ENCODE data around the gene TMED1. TPM values are rescaled to one million over a fixed set of nuclear protein-coding genes. Genes with fewer than 3 reads are reported as not detected.

The TMED1 gene
- total and polyA plus RNA-seq, 9 of the 15 experiments (the other 6 are each of a cell fraction or from before 2014, with no cell fraction given): 0.86 to 30.2 (median 23.5) TPM

DNA sequence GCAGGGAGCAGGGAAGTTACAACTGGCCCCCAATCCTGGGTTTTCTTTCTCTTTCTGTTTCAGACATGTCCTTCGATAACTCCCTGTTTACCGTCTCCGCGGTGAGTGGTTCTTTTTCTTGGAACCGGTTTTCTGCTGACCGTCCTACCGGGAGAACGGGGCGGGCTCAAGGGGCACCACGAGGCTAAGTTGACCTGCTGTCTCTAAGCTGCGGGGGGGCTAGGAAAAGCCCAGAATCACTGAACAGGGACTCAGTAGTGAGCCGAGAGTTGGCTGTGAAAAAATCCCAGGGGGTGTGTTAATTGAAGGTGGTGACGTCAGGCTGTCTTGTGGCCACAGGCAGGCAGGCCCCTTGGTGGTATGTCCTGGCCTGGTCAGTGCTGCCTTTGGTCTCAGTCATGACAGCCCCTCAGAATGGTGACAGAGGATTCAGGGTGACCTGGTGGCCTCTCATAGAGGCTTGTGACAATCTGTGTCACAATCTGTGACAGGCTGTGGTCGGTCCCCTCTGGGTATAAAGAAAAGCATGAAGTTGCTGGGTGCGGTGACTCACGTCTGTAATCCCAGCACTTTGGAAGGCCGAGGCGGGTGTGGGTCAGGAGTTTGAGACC is 27.2 kb upstream of the TMED1 start (continued):
- peak; percentile 23; the same call in 1 of the 2 replicates for TF ChIP-seq MYC (IDR thresholded peaks at IDR 0.05; ENCODE audit: low read depth, low read length)
- no peak for TF ChIP-seq MYC (CRISPR knock-in tag; IDR thresholded peaks at IDR 0.05; ENCODE audit: borderline replicate concordance, low read depth)
- no peak for TF ChIP-seq NR2C2 (CRISPR knock-in tag; IDR thresholded peaks at IDR 0.05)
- peak; percentile 72 for TF ChIP-seq NR2C2 (tag; IDR thresholded peaks at IDR 0.05)
- TF ChIP-seq, protein P1, sequence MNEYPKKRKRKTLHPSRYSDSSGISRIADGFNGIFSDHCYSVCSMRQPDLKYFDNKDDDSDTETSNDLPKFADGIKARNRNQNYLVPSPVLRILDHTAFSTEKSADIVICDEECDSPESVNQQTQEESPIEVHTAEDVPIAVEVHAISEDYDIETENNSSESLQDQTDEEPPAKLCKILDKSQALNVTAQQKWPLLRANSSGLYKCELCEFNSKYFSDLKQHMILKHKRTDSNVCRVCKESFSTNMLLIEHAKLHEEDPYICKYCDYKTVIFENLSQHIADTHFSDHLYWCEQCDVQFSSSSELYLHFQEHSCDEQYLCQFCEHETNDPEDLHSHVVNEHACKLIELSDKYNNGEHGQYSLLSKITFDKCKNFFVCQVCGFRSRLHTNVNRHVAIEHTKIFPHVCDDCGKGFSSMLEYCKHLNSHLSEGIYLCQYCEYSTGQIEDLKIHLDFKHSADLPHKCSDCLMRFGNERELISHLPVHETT (CRISPR knock-in tag; conservative IDR thresholded peaks at IDR 0.05 in 1 of 2, IDR thresholded peaks at IDR 0.05 in 1 of 2): peak in 1 of 2 experiments; percentile 47; a peak in 1 of 4 replicates
- TF ChIP-seq NBN (IDR thresholded peaks at IDR 0.05; ENCODE audit: low read depth): peak; percentile 61; the same call in 1 of the 2 replicates
- peak; percentile 57; the same call in 1 of the 2 replicates for TF ChIP-seq EP400 (IDR thresholded peaks at IDR 0.05)
- TF ChIP-seq PRDM10 (IDR thresholded peaks at IDR 0.05; ENCODE audit: partially characterized antibody): no peak
- TF ChIP-seq TAF7 (tag; IDR thresholded peaks at IDR 0.05): no peak
- TF ChIP-seq, protein P2, sequence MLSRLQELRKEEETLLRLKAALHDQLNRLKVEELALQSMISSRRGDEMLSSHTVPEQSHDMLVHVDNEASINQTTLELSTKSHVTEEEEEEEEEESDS (CRISPR knock-in tag; IDR thresholded peaks at IDR 0.05): no peak
- no peak for TF ChIP-seq ARNT (IDR thresholded peaks at IDR 0.05)
- TF ChIP-seq ZC3H8 (IDR thresholded peaks at IDR 0.05): no peak
- peak; percentile 33 for TF ChIP-seq ESRRA (IDR thresholded peaks at IDR 0.05; ENCODE audit: borderline replicate concordance, low read depth)
- peak in 1 of 2 experiments; percentile 43; a peak in 1 of 4 replicates for TF ChIP-seq MAZ (CRISPR knock-in tag; conservative IDR thresholded peaks at IDR 0.05 in 1 of 2, IDR thresholded peaks at IDR 0.05 in 1 of 2)
- TF ChIP-seq RBM15 (IDR thresholded peaks at IDR 0.05; ENCODE audit: insufficient read depth, low read length): no peak
- TF ChIP-seq ATF1 (CRISPR knock-in tag; IDR thresholded peaks at IDR 0.05): no peak
- peak; percentile 85 for TF ChIP-seq ATF1 (tag; IDR thresholded peaks at IDR 0.05)
- TF ChIP-seq KLF16 (IDR thresholded peaks at IDR 0.05): no peak
- TF ChIP-seq, protein P3, sequence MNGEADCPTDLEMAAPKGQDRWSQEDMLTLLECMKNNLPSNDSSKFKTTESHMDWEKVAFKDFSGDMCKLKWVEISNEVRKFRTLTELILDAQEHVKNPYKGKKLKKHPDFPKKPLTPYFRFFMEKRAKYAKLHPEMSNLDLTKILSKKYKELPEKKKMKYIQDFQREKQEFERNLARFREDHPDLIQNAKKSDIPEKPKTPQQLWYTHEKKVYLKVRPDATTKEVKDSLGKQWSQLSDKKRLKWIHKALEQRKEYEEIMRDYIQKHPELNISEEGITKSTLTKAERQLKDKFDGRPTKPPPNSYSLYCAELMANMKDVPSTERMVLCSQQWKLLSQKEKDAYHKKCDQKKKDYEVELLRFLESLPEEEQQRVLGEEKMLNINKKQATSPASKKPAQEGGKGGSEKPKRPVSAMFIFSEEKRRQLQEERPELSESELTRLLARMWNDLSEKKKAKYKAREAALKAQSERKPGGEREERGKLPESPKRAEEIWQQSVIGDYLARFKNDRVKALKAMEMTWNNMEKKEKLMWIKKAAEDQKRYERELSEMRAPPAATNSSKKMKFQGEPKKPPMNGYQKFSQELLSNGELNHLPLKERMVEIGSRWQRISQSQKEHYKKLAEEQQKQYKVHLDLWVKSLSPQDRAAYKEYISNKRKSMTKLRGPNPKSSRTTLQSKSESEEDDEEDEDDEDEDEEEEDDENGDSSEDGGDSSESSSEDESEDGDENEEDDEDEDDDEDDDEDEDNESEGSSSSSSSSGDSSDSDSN (IDR thresholded peaks at IDR 0.05; ENCODE audit: borderline replicate concordance in 1 of 2, low read depth in 2 of 2, low read length in 2 of 2): no peak
- TF ChIP-seq DPF2 (IDR thresholded peaks at IDR 0.05): peak; percentile 28
- no peak for TF ChIP-seq SIRT6 (IDR thresholded peaks at IDR 0.05; ENCODE audit: low read depth, low read length)
- no peak for TF ChIP-seq CAMTA2 (CRISPR knock-in tag; conservative IDR thresholded peaks at IDR 0.05)

Measured in K562 (cell line).